Measurements from ENCODE around the gene COBLL1. TPM values are rescaled to one million over a fixed set of nuclear protein-coding genes. Genes with fewer than 3 reads are reported as not detected.

The COBLL1 gene
- total and polyA plus RNA-seq, 3 experiments from 2014 or later: not detected

DNA sequence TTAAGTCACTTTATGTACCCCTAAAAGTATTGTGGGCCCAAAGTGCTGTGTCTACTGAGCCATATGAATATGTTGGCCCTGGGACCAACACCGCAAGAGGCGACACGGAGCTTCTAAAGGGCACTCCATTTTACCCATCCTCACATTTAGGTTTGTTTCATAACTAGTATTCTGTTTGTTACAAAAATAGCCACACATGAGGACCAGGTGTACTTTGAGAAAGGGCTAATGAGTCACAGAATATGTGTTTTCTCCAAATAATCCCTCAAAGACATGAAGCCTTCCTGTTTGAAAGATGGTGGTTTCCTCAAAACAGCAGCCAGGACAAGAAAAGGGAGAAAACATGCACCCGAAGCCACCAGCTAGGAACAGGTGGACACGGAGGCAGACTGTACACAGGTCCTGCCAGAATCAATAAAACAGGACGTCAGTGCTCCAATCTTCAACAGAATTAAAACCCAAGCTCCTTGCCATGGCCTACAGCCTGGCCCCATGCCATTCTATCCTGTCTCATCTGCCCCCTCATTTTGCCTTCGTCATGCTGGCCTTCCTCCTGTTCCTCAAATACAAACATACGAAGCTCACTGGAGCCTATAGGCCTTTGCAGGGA is 198.6 kb downstream of the COBLL1 start:
- no peaks in the 10 kb centered on the region for H3K27me3 ChIP-seq (ENCODE audit: insufficient read depth, low read length, poor library complexity, severe bottlenecking)
- POLR2A ChIA-PET: no interaction called here
- H3K9me3 ChIP-seq (ENCODE audit: low read length): no peaks in the 10 kb centered on the region
- Mint-ChIP-seq H3K27me3 (no peaks in the 10 kb centered on the region), H3K4me1 (no peaks in the 10 kb centered on the region), H3K4me3 (no peak overlapping the region), H3K9me3 (peaks cover 0 to 13% (median 3%) of the 10 kb centered on the region in 5 donors), H3K27ac (no peak overlapping the region), H3K36me3 (no peaks in the 10 kb centered on the region)
- no peaks in the 10 kb centered on the region for H3K4me1 ChIP-seq (ENCODE audit: insufficient read depth, low read length)
- no peak overlapping the region for H3K4me3 ChIP-seq (ENCODE audit: low read length)
- H3K27ac ChIP-seq (ENCODE audit: low read depth, low read length): no peak overlapping the region
- CTCF ChIA-PET: no interaction called here
- no peaks in the 10 kb centered on the region for H3K36me3 ChIP-seq (ENCODE audit: insufficient read depth, low read length)
- no peak for DNase-seq

DNA sequence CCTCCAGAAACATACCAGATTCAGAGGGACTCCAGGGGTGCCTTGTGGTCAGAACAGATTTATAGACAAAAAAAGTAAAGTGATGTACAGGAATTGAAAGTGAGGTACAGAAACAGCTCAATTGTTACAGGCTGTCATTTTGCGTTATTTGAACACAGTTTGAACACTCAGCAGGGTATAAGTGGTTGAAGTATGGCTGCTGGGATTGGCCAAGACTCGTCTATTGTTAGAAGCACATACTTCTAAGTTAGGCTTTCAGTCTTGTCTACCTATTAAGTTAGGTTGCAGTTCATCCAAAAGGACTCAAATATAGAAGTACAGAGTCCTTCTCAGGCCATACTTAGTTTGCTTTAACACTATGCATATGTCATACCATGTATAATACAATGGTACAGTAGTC is 199.4 kb downstream of the COBLL1 start:
- Mint-ChIP-seq H3K9me3 (peaks cover 0 to 14% (median 3%) of the 10 kb centered on the region in 5 donors), H3K4me3 (no peak overlapping the region), H3K4me1 (no peaks in the 10 kb centered on the region), H3K27me3 (no peaks in the 10 kb centered on the region), H3K36me3 (no peaks in the 10 kb centered on the region), H3K27ac (no peak overlapping the region)
- DNase-seq: no peak
- Histone ChIP-seq H3K27me3 (ENCODE audit: insufficient read depth, low read length, poor library complexity, severe bottlenecking) (no peaks in the 10 kb centered on the region), H3K36me3 (ENCODE audit: insufficient read depth, low read length) (no peaks in the 10 kb centered on the region), H3K4me1 (ENCODE audit: insufficient read depth, low read length) (no peaks in the 10 kb centered on the region), H3K4me3 (ENCODE audit: low read length) (no peak overlapping the region), H3K9me3 (ENCODE audit: low read length) (no peaks in the 10 kb centered on the region), H3K27ac (ENCODE audit: low read depth, low read length) (no peak overlapping the region)
- ChIA-PET CTCF (no interaction called here), POLR2A (no interaction called here)

Other genes starting within 250 kb of the COBLL1 start
- not detected for gene GRB14, start 220.3 kb downstream of the COBLL1 start, total RNA-seq
- not detected for gene GRB14, start 220.3 kb downstream of the COBLL1 start, polyA plus RNA-seq
- gene SLC38A11, start 113.7 kb upstream of the COBLL1 start, total RNA-seq: not detected
- not detected for gene SLC38A11, start 113.7 kb upstream of the COBLL1 start, polyA plus RNA-seq

Data from CD8-positive, alpha-beta memory T cell (primary cell).